Brain microvascular endothelial cell (primary cell): ENCODE measurements around the gene FLAD1.

Experiments used
- DNase-seq: peaks from one replicate; pipeline ENCODE4 v3.0.0-alpha.2; 2020
- H3K27ac ChIP-seq: fragments of 250-450 bp; sonication (Bioruptor Pico); 2 replicates; pipeline ENCODE4 v1.5.1; 2020; ENCODE audit warnings: mild to moderate bottlenecking, moderate library complexity
- H3K27me3 ChIP-seq: fragments of 250-450 bp; sonication (Bioruptor Pico); replicated peaks from 2 replicates; pipeline ENCODE4 v1.5.1; 2020; ENCODE audit warnings: mild to moderate bottlenecking
- H3K36me3 ChIP-seq: fragments of 250-450 bp; sonication (Bioruptor Pico); replicated peaks from 2 replicates; pipeline ENCODE4 v1.5.1; 2020; ENCODE audit warnings: mild to moderate bottlenecking
- H3K4me3 ChIP-seq: 2 replicates; pipeline ENCODE4 v1.5.1; 2011; ENCODE audit warnings: low read depth, mild to moderate bottlenecking, control low read depth, low read length, moderate library complexity
- CTCF ChIP-seq: IDR thresholded peaks from 2 replicates; pipeline ENCODE4 v1.5.1; 2011; ENCODE audit warnings: low read depth, mild to moderate bottlenecking, moderate library complexity, low read length, control low read depth, inconsistent platforms; ENCODE audit errors: missing control alignments
- in situ Hi-C: cut with HindIII; loops from 2 replicates; pipeline ENCODE4 v1.10.0; 2017; ENCODE audit warnings: low sequenced_read_pairs, low pct_ligation_motif_present

FLAD1 gene

GRCh38 chr1:155011004-155011416, 27.9 kb downstream of the FLAD1 start:
- in situ Hi-C loops: no loop called here
- H3K27ac ChIP-seq: no peak overlapping the region
- H3K36me3 ChIP-seq: peaks cover 18% of the 10 kb centered on the region
- no peak for DNase-seq
- H3K4me3 ChIP-seq: no peak overlapping the region
- H3K27me3 ChIP-seq: no peaks in the 10 kb centered on the region
- TF ChIP-seq CTCF: no peak

- Histone ChIP-seq H3K4me3 (no peak overlapping the region), H3K27me3 (no peaks in the 10 kb centered on the region), H3K36me3 (peaks cover 23% of the 10 kb centered on the region), H3K27ac (no peak overlapping the region)
- in situ Hi-C loops: no loop called here
- TF ChIP-seq CTCF: no peak
- no peak for DNase-seq
Observed at GRCh38 chr1:155011437-155012025, 28.4 kb downstream of the FLAD1 start.

- Histone ChIP-seq H3K27me3 (no peaks in the 10 kb centered on the region), H3K27ac (no peak overlapping the region), H3K4me3 (no peak overlapping the region), H3K36me3 (peaks cover 20% of the 10 kb centered on the region)
- in situ Hi-C loops: no loop called here
- no peak for DNase-seq
- TF ChIP-seq CTCF: no peak
Observed at GRCh38 chr1:155012026-155012546, 28.9 kb downstream of the FLAD1 start.

- Histone ChIP-seq H3K27me3 (no peaks in the 10 kb centered on the region), H3K4me3 (no peak overlapping the region), H3K36me3 (peaks cover 20% of the 10 kb centered on the region), H3K27ac (no peak overlapping the region)
- in situ Hi-C loops: no loop called here
- TF ChIP-seq CTCF: no peak
- DNase-seq: no peak
Observed at GRCh38 chr1:155012776-155013602, 29.8 kb downstream of the FLAD1 start.

GRCh38 chr1:155013632-155014031, 30.5 kb downstream of the FLAD1 start:
- in situ Hi-C loops: no loop called here
- Histone ChIP-seq H3K27me3 (no peaks in the 10 kb centered on the region), H3K27ac (no peak overlapping the region), H3K4me3 (no peak overlapping the region), H3K36me3 (peaks cover 20% of the 10 kb centered on the region)
- DNase-seq: no peak
- no peak for TF ChIP-seq CTCF
